GM12878 (cell line): ENCODE data around the gene EEFSEC. TPM values are rescaled to one million over a fixed set of nuclear protein-coding genes. Genes with fewer than 3 reads are reported as not detected.

Experiments used
- ATAC-seq: fragments of 200-7000 bp; cut with Tn5 transposase; 3 replicates; pipeline ENCODE4 v1.9.1; 2020; ENCODE audit warnings: mild to moderate bottlenecking, moderate library complexity
- BruUV-seq: library from RNA; stranded (reverse); fragments of 400-500 nt; replicated peaks from 2 replicates; lab custom pipeline; 2021; lab: Mats Ljungman, UMichigan
- CTCF ChIA-PET: fragments of 300-600 bp; sonication (Branson Sonifier 250); formaldehyde crosslinking; extraction: SDS; loops from one replicate; lab custom pipeline; 2021; ENCODE audit warnings: inconsistent platforms; lab: Yijun Ruan, JAX
- POLR2A ChIA-PET: fragments of 350-600 bp; formaldehyde crosslinking; extraction: SDS; loops from one replicate; lab custom pipeline; 2021; ENCODE audit warnings: inconsistent platforms; lab: Charles Lee
- RAD21 ChIA-PET: fragments of 300-600 bp; sonication (Branson Sonifier 250); formaldehyde crosslinking; loops from one replicate; lab custom pipeline; 2023; ENCODE audit warnings: antibody characterized with exemption; ENCODE audit not compliant: unreplicated experiment; lab: Charles Lee
- SMC1A ChIA-PET: fragments of 300-600 bp; sonication (Branson Sonifier 250); formaldehyde crosslinking; loops from one replicate; lab custom pipeline; 2023; ENCODE audit not compliant: unreplicated experiment, uncharacterized antibody; lab: Charles Lee
- DNase-seq: peaks from one replicate; pipeline ENCODE4 v3.0.0-alpha.2; 2011; ENCODE audit warnings: low read depth, low spot score
- FAIRE-seq: peaks from 3 replicates; lab custom pipeline; 2011; peaks lifted over from hg19 to GRCh38; lab: Jason Lieb, UNC
- H2AFZ ChIP-seq: 2 replicates; pipeline ENCODE4 v1.6.0; 2011; ENCODE audit warnings: low read depth, low read length, control low read depth; ENCODE audit not compliant: control insufficient read depth
- H3K27ac ChIP-seq: 2 replicates; pipeline ENCODE4 v1.5.1; 2011; ENCODE audit warnings: control low read depth; ENCODE audit not compliant: control insufficient read depth, insufficient read depth
- H3K27me3 ChIP-seq, 2 experiments: replicated peaks in 1 of 2; 2 replicates each; pipeline versions ENCODE4 v1.6.0 to v1.6.1; 2011; ENCODE audit warnings: low read length in 1 of 2; ENCODE audit not compliant: control insufficient read depth in 2 of 2, insufficient read depth in 2 of 2
- H3K36me3 ChIP-seq, 2 experiments: 2 replicates each; pipeline ENCODE4 v1.5.1; 2011; ENCODE audit warnings: low read length in 1 of 2; ENCODE audit not compliant: control insufficient read depth in 2 of 2, insufficient read depth in 2 of 2
- H3K4me1 ChIP-seq: 2 replicates; pipeline ENCODE4 v1.6.1; 2011; ENCODE audit warnings: mild to moderate bottlenecking, low read length, moderate library complexity, mixed read lengths; ENCODE audit not compliant: control insufficient read depth, insufficient read depth
- H3K4me2 ChIP-seq: 2 replicates; pipeline ENCODE4 v1.6.0; 2011; ENCODE audit warnings: control low read depth; ENCODE audit not compliant: control insufficient read depth, insufficient read depth
- H3K4me3 ChIP-seq: fragments of 200-600 bp; sonication (generic); 2 replicates; pipeline ENCODE4 v1.5.1; 2016
- H3K79me2 ChIP-seq: 2 replicates; pipeline ENCODE4 v1.6.0; 2011; ENCODE audit warnings: low read length; ENCODE audit not compliant: control insufficient read depth, insufficient read depth
- H3K9ac ChIP-seq: 2 replicates; pipeline ENCODE4 v1.8.0; 2011; ENCODE audit warnings: low read length, control low read depth, mixed read lengths; ENCODE audit not compliant: control insufficient read depth, insufficient read depth
- H3K9me3 ChIP-seq: replicated peaks from 3 replicates; pipeline ENCODE4 v1.5.1; 2011; ENCODE audit warnings: mild to moderate bottlenecking, low read length; ENCODE audit not compliant: control insufficient read depth, insufficient read depth
- H4K20me1 ChIP-seq: 2 replicates; pipeline ENCODE4 v1.6.0; 2011; ENCODE audit not compliant: control insufficient read depth, insufficient read depth
- CBFB ChIP-seq: IDR thresholded peaks from 2 replicates; pipeline ENCODE4 v1.6.1; 2016; ENCODE audit warnings: antibody characterized with exemption, low read depth
- EED ChIP-seq: sonication (generic); IDR thresholded peaks from 2 replicates; pipeline ENCODE4 v1.6.1; 2016; ENCODE audit warnings: antibody characterized with exemption, low read depth
- ETV6 ChIP-seq, 2 experiments: fragments of 450-650 bp in 1 of 2; IDR thresholded peaks in 1 of 2; conservative IDR thresholded peaks in 1 of 2; 2 replicates each; pipeline ENCODE4 v1.6.1; 2014; ENCODE audit warnings: antibody characterized with exemption in 1 of 2, borderline replicate concordance in 1 of 2, low read depth in 1 of 2, mild to moderate bottlenecking in 1 of 2, moderate library complexity in 1 of 2
- EZH2 ChIP-seq: IDR thresholded peaks from 2 replicates; pipeline ENCODE4 v1.6.1; 2012; ENCODE audit warnings: low read depth, mild to moderate bottlenecking, control low read depth, inconsistent platforms, low read length, borderline replicate concordance; ENCODE audit not compliant: control insufficient read depth
- IRF3 ChIP-seq: fragments of 450-650 bp; IDR thresholded peaks from 2 replicates; pipeline ENCODE4 v1.6.1; 2014; ENCODE audit warnings: mild to moderate bottlenecking
- IRF5 ChIP-seq: fragments of 450-650 bp; IDR thresholded peaks from 2 replicates; pipeline ENCODE4 v1.6.1; 2017; ENCODE audit warnings: borderline replicate concordance
- JUND ChIP-seq: IDR thresholded peaks from 2 replicates; pipeline ENCODE4 v1.6.1; 2012; ENCODE audit warnings: low read depth, mild to moderate bottlenecking, low read length, improper control_type of control experiment, moderate library complexity
- MTA2 ChIP-seq: fragments of 450-650 bp; IDR thresholded peaks from 2 replicates; pipeline ENCODE4 v1.6.1; 2016; ENCODE audit warnings: low read depth, mild to moderate bottlenecking, moderate library complexity
- NFYB ChIP-seq: IDR thresholded peaks from 2 replicates; pipeline ENCODE4 v1.6.1; 2011; ENCODE audit warnings: low read depth, mild to moderate bottlenecking, low read length, improper control_type of control experiment, moderate library complexity; ENCODE audit not compliant: insufficient read depth
- PML ChIP-seq: IDR thresholded peaks from 2 replicates; pipeline ENCODE4 v1.6.1; 2012; ENCODE audit warnings: low read length, inconsistent platforms
- RELB ChIP-seq: fragments of 450-650 bp; IDR thresholded peaks from 2 replicates; pipeline ENCODE4 v1.6.1; 2017; ENCODE audit warnings: low read depth, mild to moderate bottlenecking, moderate library complexity
- SMARCA5 ChIP-seq: fragments of 450-650 bp; IDR thresholded peaks from 2 replicates; pipeline ENCODE4 v1.6.1; 2017; ENCODE audit warnings: mild to moderate bottlenecking
- SP1 ChIP-seq: IDR thresholded peaks from one replicate; pipeline ENCODE4 v1.6.1; 2011; ENCODE audit warnings: low read depth, low read length
- STAT3 ChIP-seq: IDR thresholded peaks from 2 replicates; pipeline ENCODE4 v1.6.1; 2011; ENCODE audit warnings: low read depth, low read length, improper control_type of control experiment
- SUZ12 ChIP-seq: fragments of 200-600 bp; sonication (generic); IDR thresholded peaks from one replicate; pipeline ENCODE4 v1.6.1; 2018; ENCODE audit warnings: antibody characterized with exemption, mild to moderate bottlenecking; ENCODE audit not compliant: unreplicated experiment
- USF1 ChIP-seq: IDR thresholded peaks from 2 replicates; pipeline ENCODE4 v1.6.1; 2011; ENCODE audit warnings: borderline replicate concordance, low read depth, mild to moderate bottlenecking, moderate library complexity, mixed read lengths, low read length; ENCODE audit not compliant: insufficient read depth; ENCODE audit errors: extremely low read length
- ZNF24 ChIP-seq: fragments of 450-650 bp; IDR thresholded peaks from 2 replicates; pipeline ENCODE4 v1.6.1; 2017; ENCODE audit warnings: antibody characterized with exemption, mild to moderate bottlenecking
- WGBS: methylation state at CpG from one replicate; pipeline ENCODE4 v1.1.6; 2016; ENCODE audit warnings: low lambda C conversion rate; ENCODE audit not compliant: insufficient replicate concordance, insufficient coverage; ENCODE audit errors: missing lambda C conversion rate; 5-methylcytosine and 5-hydroxymethylcytosine counted together
- in situ Hi-C: fragments of 300-500 bp; cut with MboI; formaldehyde crosslinking; loops from 9 replicates; pipeline ENCODE4 v1.14.3; 2018; ENCODE audit warnings: mixed read lengths
- intact Hi-C: fragments of 100-400 bp; cut with micrococcal nuclease; formaldehyde crosslinking; loops from one replicate; pipeline ENCODE4 v1.14.2; 2022; ENCODE audit not compliant: unreplicated experiment
- polyA plus RNA-seq, 11 experiments: library from polyadenylated mRNA; depleted of rRNA in 4 of 11; unstranded in 6 of 11; stranded (reverse) in 5 of 11; fragments of >200 nt; fragmentation: Nextera tagmentation in 4 of 11; fragmentation: Illumina TruSeq in 1 of 11; extraction: Ambion mirVana in 4 of 11; extraction: Trizol in 1 of 11; gene quantifications; 1 replicate in 1 of 11; 2 replicates in 10 of 11; pipeline versions ENCODE4 v1.2.1 to v1.2.3, GENCODE V29; 2011 to 2016; ENCODE audit warnings: inconsistent platforms in 2 of 11, missing spikeins in 2 of 11, low read depth in 1 of 11
- total RNA-seq, 4 experiments: library from RNA; depleted of rRNA in 3 of 4; stranded (reverse); fragments of >200 nt in 3 of 4; fragmentation: Illumina TruSeq in 1 of 4; extraction: Trizol in 1 of 4; gene quantifications; 2 replicates each; pipeline versions ENCODE4 v1.2.1 to v1.2.3, GENCODE V29; 2013 to 2021

The EEFSEC gene
- total and polyA plus RNA-seq, 10 of the 15 experiments (the other 5 are each of a cell fraction or from before 2014, with no cell fraction given) = 0.29 to 29.1 (median 16.1) TPM

- Histone ChIP-seq H3K36me3 (peaks cover 0 to 2% of the 10 kb centered on the region in 2 experiments; a peak in 1 of 4 replicates), H3K27ac (no peak overlapping the region), H3K79me2 (no peaks in the 10 kb centered on the region), H3K27me3 (no peaks in the 10 kb centered on the region), H3K4me2 (no peak overlapping the region), H3K4me3 (no peak overlapping the region), H3K9me3 (peaks cover 2% of the 10 kb centered on the region; the same call in 2 of the 3 replicates), H3K9ac (no peak overlapping the region), H2AFZ (no peak overlapping the region), H4K20me1 (no peaks in the 10 kb centered on the region), H3K4me1 (no peaks in the 10 kb centered on the region)
- in situ Hi-C loops = no loop called here
- RAD21 ChIA-PET = no interaction called here
- 89% methylated on average over 6 of the region's 6 CpGs for WGBS
- DNase-seq (no peak), ATAC-seq (no peak), FAIRE-seq (no peak)
- CTCF ChIA-PET = interaction anchor here (0.6 to 0.7 kb wide), 2 partner anchors 51 to 144 kb away, joined by 3 read pairs; no protein-coding TSS in a partner anchor
- no peak for TF ChIP-seq SUZ12
- no peak for TF ChIP-seq CBFB
- TF ChIP-seq USF1 = no peak
- TF ChIP-seq EED = no peak
- TF ChIP-seq EZH2 = no peak
- no peak for TF ChIP-seq PML
- no peak for TF ChIP-seq IRF3
- TF ChIP-seq SMARCA5 = no peak
- no peak for TF ChIP-seq RELB
- no peak for TF ChIP-seq SP1
- no peak for TF ChIP-seq NFYB
- TF ChIP-seq STAT3 = no peak
- no peak for TF ChIP-seq MTA2
- no peak for TF ChIP-seq JUND
- TF ChIP-seq IRF5 = no peak
- TF ChIP-seq ZNF24 = no peak
- no peak for TF ChIP-seq ETV6 (conservative IDR thresholded peaks at IDR 0.05 in 1 of 2, IDR thresholded peaks at IDR 0.05 in 1 of 2; ENCODE audit: borderline replicate concordance in 1 of 2, low read depth in 1 of 2)
- BruUV-seq = no TSS peak
- SMC1A ChIA-PET = no interaction called here
- intact Hi-C loops = no loop called here
- POLR2A ChIA-PET = no interaction called here
Measured at GRCh38 chr3:128257632-128258031, 104.4 kb downstream of the EEFSEC start.
